Embryonic facial prominence (tissue), 1 donor: ENCODE measurements around the gene SNRPA1.
A peak's percentile ranks its signal among the peaks of the same experiment; 100 is the strongest.
"Not testable (repeated sequence)": the region's sequence is repeated elsewhere in the genome, so short reads cannot be mapped to it uniquely, and the experiment has no call there.

ENCODE experiments used
- DNase-seq: peaks from one replicate; pipeline ENCODE4 v3.0.0-alpha.2; 2016; ENCODE audit errors: extremely low spot score

Gene SNRPA1

GRCh38 chr15:101295607-101296161 is 636 bp upstream of the SNRPA1 start:
- DNase-seq = peak; percentile 46

GRCh38 chr15:101293122-101293521 is 1.9 kb downstream of the SNRPA1 start:
- no peak for DNase-seq

GRCh38 chr15:101288905-101289513 is 6.0 kb downstream of the SNRPA1 start:
- no peak for DNase-seq

- DNase-seq = not testable (repeated sequence)
Observed at GRCh38 chr15:101287342-101287741, 7.7 kb downstream of the SNRPA1 start.

- DNase-seq = no peak
Observed at GRCh38 chr15:101286471-101287114, 8.5 kb downstream of the SNRPA1 start.

GRCh38 chr15:101283931-101284330 is 11.1 kb downstream of the SNRPA1 start:
- DNase-seq = no peak

- no peak for DNase-seq
Observed at GRCh38 chr15:101280007-101280406, 15.0 kb downstream of the SNRPA1 start.

- DNase-seq = no peak
Observed at GRCh38 chr15:101277943-101278564, 17.0 kb downstream of the SNRPA1 start.

GRCh38 chr15:101277038-101277822 is 17.8 kb downstream of the SNRPA1 start, which contains the start of gene SELENOS:
Gene SELENOS (minus strand): TSS chr15:101277485. CDS start chr15:101277417, 68 bp downstream.
- DNase-seq = no peak

GRCh38 chr15:101276501-101277037 is 18.5 kb downstream of the SNRPA1 start:
- no peak for DNase-seq

GRCh38 chr15:101275018-101275417 is 20.0 kb downstream of the SNRPA1 start:
- no peak for DNase-seq

GRCh38 chr15:101273534-101273933 is 21.5 kb downstream of the SNRPA1 start:
- DNase-seq = no peak

GRCh38 chr15:101272584-101272983 is 22.5 kb downstream of the SNRPA1 start:
- DNase-seq = no peak

GRCh38 chr15:101269479-101270223 is 25.4 kb downstream of the SNRPA1 start:
- DNase-seq = no peak

- DNase-seq = no peak
Observed at GRCh38 chr15:101267320-101268104, 27.5 kb downstream of the SNRPA1 start.

GRCh38 chr15:101266787-101267186 is 28.3 kb downstream of the SNRPA1 start:
- no peak for DNase-seq

- DNase-seq = no peak
Observed at GRCh38 chr15:101266034-101266433, 29.0 kb downstream of the SNRPA1 start.

- no peak for DNase-seq
Observed at GRCh38 chr15:101264911-101265641, 30.0 kb downstream of the SNRPA1 start.

GRCh38 chr15:101264011-101264410 is 31.0 kb downstream of the SNRPA1 start:
- DNase-seq = no peak
